Lung (tissue), 12 donors: ENCODE measurements around the gene RILP. TPM values are rescaled to one million over a fixed set of nuclear protein-coding genes. Genes with fewer than 3 reads are reported as not detected.

ENCODE experiments used
- ATAC-seq: fragments of 200-7000 bp; cut with Tn5 transposase; one replicate; pipeline ENCODE4 v1.9.1; 2020; ENCODE audit warnings: moderate number of reproducible peaks; ENCODE audit not compliant: insufficient read depth, low FRiP score
- DNase-seq, 3 donors: peaks; one replicate each; pipeline ENCODE4 v3.0.0-alpha.2; 2013 to 2017
- H3K27ac ChIP-seq, 2 donors: one replicate each; pipeline ENCODE4 v1.5.1; 2013; ENCODE audit warnings: mild to moderate bottlenecking in 2 of 2, moderate library complexity in 2 of 2, control low read depth in 1 of 2, inconsistent platforms in 1 of 2, low read depth in 1 of 2, low read length in 1 of 2
- H3K27me3 ChIP-seq, 3 donors: one replicate each; pipeline ENCODE4 v1.5.1; 2013; ENCODE audit warnings: low read length in 2 of 3; ENCODE audit not compliant: control insufficient read depth in 3 of 3, insufficient read depth in 3 of 3
- H3K36me3 ChIP-seq, 4 donors: one replicate each; pipeline ENCODE4 v1.5.1; 2013; ENCODE audit warnings: low read length in 4 of 4, mild to moderate bottlenecking in 1 of 4, moderate library complexity in 1 of 4; ENCODE audit not compliant: control insufficient read depth in 4 of 4, insufficient read depth in 4 of 4
- H3K4me1 ChIP-seq, 5 donors: one replicate each; pipeline ENCODE4 v1.5.1; 2013; ENCODE audit warnings: low read length in 5 of 5, mild to moderate bottlenecking in 2 of 5, moderate library complexity in 1 of 5; ENCODE audit not compliant: control insufficient read depth in 5 of 5, insufficient read depth in 5 of 5
- H3K4me3 ChIP-seq: one replicate; pipeline ENCODE4 v1.5.1; 2013; ENCODE audit warnings: mild to moderate bottlenecking, control low read depth, moderate library complexity
- H3K9ac ChIP-seq, 2 donors: one replicate each; pipeline ENCODE4 v1.5.1; 2013; ENCODE audit warnings: low read length in 2 of 2, control low read depth in 1 of 2; ENCODE audit not compliant: insufficient read depth in 1 of 2
- H3K9me3 ChIP-seq, 4 donors: one replicate each; pipeline ENCODE4 v1.5.1; 2013; ENCODE audit warnings: low read length in 3 of 4, mild to moderate bottlenecking in 1 of 4, moderate library complexity in 1 of 4; ENCODE audit not compliant: control insufficient read depth in 4 of 4, insufficient read depth in 3 of 4
- CTCF ChIP-seq: IDR thresholded peaks from 2 replicates; pipeline ENCODE4 v1.5.1; 2012; ENCODE audit warnings: mild to moderate bottlenecking; ENCODE audit errors: control extremely low read depth, extremely low read depth
- WGBS, 2 donors: extraction: QIAGEN DNeasy Blood & Tissue Kit; methylation state at CpG; one replicate each; pipeline ENCODE4 v1.1.7; 2013; 5-methylcytosine and 5-hydroxymethylcytosine counted together
- polyA plus RNA-seq, 2 donors: library from polyadenylated mRNA; stranded (reverse); fragments of 200-250 nt; gene quantifications; one replicate each; pipeline ENCODE4 v1.2.1, GENCODE V29; 2013
- total RNA-seq, 2 donors: library from RNA; depleted of rRNA in 1 of 2; stranded (reverse); fragments of >200 nt in 1 of 2; gene quantifications; one replicate each; pipeline ENCODE4 v1.2.1, GENCODE V29; 2014 to 2021
- donor health status: control.
- donor health status: control.
- donor health status: Bipolar disorder and iron deficiency.
- donor health status: healthy.
- donor health status: DM: yes; HTN: yes; CAD: no.

RILP gene
- total and polyA plus RNA-seq, 4 donors = 23.1 to 46.3 (median 32.4) TPM

DNA sequence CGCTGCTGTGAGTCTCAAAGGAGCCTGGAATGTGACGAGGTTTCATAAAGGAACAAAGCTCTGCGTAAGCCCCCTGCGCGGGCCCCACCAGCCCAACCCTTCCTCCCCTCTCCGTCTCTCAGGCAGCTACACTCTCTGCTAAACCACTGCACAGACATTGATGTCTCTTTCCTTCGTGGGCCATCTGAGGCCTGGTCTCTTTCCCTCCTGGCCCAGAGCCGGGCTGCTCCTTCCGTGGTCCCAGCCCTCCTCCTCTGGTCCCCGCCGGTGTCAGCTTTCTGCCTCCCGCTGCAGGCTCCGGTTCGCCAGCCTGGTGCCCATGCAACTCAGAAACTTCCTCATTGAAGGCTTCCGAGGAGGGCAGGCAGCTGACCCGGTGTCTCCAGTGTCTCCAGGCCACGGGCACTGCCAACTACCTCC, 11.5 kb downstream of the RILP start:
- H3K9me3 ChIP-seq = no peaks in the 10 kb centered on the region
- ATAC-seq (no peak), DNase-seq (peak; percentile 52 to 64 (median 56))
- peaks cover 0 to 31% (median 1%) of the 10 kb centered on the region in 4 donors for H3K36me3 ChIP-seq
- TF ChIP-seq CTCF = no peak
- peaks cover 0 to 5% (median 0%) of the 10 kb centered on the region in 5 donors for H3K4me1 ChIP-seq
- no peak overlapping the region for H3K9ac ChIP-seq
- no peaks in the 10 kb centered on the region for H3K27me3 ChIP-seq
- peak overlapping the region in 1 of 2 donors; percentile 0 for H3K27ac ChIP-seq
- no peak overlapping the region for H3K4me3 ChIP-seq
- 63 to 71% methylated on average over 17 of the region's 17 CpGs for WGBS, 2 donors

DNA sequence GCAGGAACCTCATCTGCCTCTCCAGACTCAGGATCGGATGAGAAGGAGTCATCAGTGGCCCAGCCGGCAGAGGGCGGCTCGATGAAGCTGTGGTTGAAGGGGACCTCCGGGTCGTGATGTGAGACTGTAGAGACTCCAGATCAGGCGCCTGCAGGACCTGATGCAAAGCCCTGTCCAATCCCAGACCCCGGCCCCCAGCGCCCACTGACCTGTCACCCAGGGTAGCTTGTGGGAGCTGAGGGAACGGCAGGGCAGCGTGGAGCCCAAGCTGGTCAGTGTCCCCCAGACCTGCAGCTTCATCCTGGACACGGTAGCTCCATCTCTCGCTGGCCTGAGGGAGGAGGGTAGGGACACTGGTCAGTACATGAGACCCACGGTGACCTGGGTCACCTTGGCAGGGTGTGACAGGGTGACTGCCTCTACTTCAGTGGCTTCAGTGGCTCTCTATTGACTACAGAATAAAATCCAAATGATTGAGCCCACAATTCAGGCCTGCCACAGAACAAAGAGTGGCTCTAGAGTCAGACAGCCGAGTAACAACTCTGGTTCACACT, 12.9 kb downstream of the RILP start:
- 86 to 89% methylated on average over 15 of the region's 15 CpGs for WGBS, 2 donors
- no peak overlapping the region for H3K9ac ChIP-seq
- no peak for DNase-seq

GRCh38 chr17:1635675-1636465, 13.8 kb downstream of the RILP start:
- no peak for DNase-seq
- 91% methylated on average over 10 of the region's 10 CpGs for WGBS, 2 donors
- Histone ChIP-seq H3K27ac (no peak overlapping the region), H3K9me3 (no peaks in the 10 kb centered on the region), H3K36me3 (peaks cover 0 to 31% (median 1%) of the 10 kb centered on the region in 4 donors), H3K27me3 (no peaks in the 10 kb centered on the region), H3K4me3 (no peak overlapping the region), H3K4me1 (peaks cover 0 to 5% (median 0%) of the 10 kb centered on the region in 5 donors), H3K9ac (no peak overlapping the region)
- ATAC-seq = no peak
- TF ChIP-seq CTCF = no peak

More for the DNA sequence above, 12.9 kb downstream of the RILP start:
- no peak for ATAC-seq
- H3K36me3 ChIP-seq = peaks cover 0 to 31% (median 1%) of the 10 kb centered on the region in 4 donors
- H3K4me1 ChIP-seq = peaks cover 0 to 5% (median 0%) of the 10 kb centered on the region in 5 donors
- no peaks in the 10 kb centered on the region for H3K27me3 ChIP-seq
- H3K4me3 ChIP-seq = no peak overlapping the region
- TF ChIP-seq CTCF = no peak
- no peak overlapping the region for H3K27ac ChIP-seq
- no peaks in the 10 kb centered on the region for H3K9me3 ChIP-seq
